ENCODE data around the gene RBPJ.
A peak's percentile ranks its signal among the peaks of the same experiment; 100 is the strongest.
"Not testable (repeated sequence)": the region's sequence is repeated elsewhere in the genome, so short reads cannot be mapped to it uniquely, and the experiment has no call there.

Gene RBPJ

DNA sequence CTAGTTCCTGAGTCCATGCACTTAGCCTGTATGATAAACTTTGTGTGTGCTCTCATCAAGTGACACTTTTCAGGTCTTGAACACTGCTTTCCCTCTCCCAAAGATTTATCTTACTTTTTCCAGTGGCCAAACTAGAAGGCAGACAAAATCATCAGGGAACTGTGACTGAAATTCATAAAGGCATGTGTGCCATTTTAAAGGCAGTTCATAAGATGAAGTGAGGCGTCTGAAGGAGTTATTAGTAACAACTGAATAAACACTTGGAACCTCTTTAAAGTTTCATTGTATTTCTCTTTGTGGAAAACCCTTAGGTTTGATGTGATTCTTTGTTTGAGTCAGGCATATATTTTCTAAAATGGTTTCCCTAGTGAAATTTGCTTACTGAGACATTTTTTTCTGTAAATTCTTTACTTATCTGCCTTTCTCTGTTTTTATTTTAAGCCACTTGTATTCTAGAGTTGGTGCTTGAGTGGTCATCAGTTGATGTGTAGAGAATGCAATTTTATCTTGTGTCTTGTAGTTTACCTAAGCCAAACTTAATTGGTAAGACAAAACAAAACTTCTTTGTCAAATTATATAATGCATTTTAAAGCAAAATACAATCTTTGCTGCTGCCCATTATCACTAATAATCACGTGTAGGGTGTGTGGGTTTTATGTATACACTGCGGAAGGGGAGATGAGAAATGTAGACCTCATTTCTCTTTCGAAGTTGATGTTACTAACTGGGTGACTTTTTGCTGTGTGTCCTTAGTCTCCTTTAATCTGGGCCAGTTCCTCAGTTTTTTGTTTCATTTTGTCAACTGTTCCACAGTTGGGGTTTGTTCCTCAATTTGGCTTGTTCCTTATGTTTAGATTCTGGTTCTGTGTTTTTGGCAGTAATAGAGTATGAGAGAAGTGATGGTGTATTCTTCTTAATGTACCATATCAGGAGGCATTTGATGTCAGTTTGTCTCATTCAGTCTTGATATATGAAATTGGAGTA, 56.8 kb downstream of the RBPJ start:
- no peak for DNase-seq

DNA sequence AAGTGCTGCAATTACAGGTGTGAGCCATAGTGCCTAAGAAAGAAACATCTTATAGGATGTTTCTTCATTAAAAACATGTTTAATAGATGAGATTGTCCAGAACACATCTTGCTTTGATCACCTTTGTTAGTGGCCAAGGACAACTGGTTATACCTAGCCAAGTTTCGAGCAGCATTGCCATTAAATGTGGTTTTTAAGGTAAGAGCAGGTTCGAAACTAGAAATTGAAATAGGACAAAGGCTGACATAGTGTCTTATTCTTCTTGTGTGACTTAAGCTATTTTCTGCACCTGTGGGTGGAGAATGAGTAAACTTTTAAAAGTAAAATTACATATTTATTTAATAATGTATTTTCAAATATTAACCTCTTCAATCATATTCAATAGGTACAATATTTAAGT, 59.0 kb downstream of the RBPJ start:
- no peak for DNase-seq

DNA sequence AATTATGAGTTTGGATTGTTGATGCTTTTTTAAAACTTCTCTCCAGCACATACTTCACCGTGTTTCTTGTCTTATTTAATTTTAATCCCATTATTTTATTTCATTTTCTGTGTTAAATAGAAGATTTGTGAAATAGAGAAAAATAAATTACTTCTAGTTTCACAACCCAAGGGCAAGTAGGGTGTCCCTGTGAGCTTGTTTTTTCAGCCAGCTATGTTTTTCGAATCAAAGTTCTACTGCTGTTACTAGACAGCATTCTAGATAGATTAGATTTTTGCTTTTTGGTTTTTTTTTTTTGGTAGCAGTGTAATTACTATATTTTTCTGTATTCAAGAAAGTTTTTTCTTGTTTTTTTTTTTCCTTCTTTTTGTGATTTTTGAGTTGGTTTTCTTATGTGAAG, 59.9 kb downstream of the RBPJ start:
- DNase-seq: no peak

DNA sequence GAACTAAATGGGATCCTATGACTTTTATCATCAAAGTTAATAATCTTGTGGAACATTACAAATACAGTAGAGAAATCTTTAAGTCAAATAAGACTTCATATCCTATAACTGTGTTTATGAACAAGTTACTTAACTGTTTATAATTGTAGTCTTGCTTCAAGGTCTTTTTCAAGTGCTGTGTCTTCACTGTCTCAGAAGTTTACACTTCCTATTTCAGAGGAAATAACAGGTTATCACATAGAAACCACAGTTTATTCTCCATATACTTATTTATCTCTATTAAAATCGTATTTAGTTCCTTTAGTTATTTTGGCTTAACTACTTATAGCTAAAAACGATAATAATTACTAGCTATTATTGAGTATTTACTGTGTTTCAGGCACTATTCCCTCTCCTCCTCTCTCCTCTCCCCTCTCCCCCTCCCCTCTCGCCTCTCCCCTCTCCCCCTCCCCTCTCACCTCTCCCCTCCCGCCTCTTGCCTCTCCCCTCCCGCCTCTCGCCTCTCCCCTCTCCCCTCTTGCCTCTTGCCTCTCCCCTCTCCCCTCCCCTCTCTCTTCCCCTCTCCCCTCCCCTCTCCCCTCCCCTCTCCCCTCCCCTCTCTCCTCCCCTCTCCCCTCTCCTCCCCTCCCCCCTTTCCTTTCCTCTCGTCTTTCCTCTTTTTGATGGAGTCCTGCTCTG, 63.7 kb downstream of the RBPJ start:
- no peak for DNase-seq

DNA sequence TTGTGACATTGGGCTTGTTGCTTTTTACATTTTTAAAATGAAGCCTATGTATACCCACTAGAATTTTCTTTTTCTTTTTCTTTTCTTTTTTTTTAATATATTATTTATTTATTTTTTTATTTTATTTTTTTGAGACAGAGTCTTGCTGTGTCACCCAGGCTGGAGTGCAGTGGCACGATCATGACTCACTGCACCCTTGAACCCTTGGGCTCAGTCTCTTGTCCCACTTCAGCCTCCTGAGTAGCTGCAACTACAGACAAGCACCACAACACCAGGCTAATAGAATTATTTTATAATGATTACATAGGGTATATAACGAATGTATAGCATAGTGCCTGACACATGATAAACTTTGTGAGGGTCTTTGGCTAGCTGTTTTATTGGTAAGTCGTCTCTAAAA, 64.9 kb downstream of the RBPJ start:
- DNase-seq: no peak

DNA sequence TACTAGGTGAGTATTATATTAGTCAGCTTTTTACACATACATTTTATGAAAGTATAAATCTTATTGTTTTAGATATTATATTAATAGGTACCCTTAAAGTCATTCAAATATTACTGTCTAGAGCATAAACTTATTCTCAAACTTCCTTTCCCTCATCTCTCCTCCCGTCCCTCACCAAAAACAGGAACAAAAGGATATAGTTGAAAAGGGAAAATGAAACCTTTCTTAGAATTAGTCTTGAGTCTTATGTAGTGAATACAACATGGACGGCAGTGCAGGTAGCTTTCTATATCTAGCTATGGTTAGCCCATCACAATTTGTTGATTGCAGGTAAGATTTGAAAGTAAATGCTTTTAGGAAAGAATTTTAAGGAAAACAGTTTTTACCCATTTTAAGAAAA, 65.6 kb downstream of the RBPJ start:
- DNase-seq: no peak

DNA sequence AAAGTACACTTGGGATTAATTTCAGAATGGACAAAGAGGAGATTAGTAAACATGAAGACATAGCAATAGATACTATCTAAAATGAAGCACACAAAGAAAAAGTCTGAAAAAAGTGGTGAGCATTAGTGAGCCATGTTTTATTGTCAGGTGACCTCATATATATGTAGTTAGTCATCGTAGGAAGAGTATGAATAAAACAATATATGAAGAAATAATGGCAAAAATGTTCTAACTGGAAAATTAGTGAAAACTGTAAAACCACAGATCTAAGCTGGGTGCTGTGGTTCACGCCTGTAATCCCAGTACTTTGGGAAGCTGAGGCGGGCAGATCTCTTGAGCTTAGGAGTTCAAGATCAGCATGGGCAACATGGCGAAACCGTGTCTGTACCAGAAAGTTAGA, 67.9 kb downstream of the RBPJ start:
- no peak for DNase-seq

DNA sequence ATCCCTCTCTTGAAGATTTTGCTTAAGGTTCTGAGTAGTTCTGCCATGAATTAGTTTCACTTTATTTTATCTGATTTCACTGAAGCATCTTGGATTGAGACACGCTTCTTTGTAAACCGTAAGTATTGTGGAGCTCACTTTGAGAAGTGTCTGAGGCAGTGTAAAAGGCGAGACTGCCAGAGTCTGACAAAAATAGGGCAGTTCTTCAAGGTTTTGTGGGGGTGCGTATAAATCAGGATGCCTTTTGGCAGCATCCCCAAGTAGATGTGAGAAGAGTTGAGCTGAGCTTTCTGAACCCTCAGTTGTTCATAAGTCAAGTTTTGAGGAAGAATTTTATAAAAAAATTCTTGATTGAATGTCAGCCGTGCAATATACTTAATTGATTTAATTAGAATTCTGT, 76.3 kb downstream of the RBPJ start:
- DNase-seq: no peak

DNA sequence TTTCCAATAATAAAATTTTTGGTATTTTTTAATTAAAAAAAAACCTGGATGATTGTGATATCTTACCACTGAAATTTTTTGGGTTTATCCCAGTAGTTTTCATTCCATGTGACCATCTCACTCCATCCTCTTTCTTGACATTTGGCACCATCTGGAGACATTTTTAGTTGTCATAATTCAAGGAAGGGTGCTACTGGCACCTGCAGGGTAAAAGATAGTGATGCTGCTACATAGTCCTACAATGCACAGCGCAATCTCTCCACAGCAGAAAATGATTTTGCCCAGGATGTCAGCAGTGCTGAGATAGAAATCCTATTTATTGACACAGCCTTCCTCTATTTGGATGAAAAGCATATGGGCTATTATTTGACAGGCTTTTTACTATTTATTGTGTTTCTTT, 79.3 kb downstream of the RBPJ start:
- DNase-seq: no peak

DNA sequence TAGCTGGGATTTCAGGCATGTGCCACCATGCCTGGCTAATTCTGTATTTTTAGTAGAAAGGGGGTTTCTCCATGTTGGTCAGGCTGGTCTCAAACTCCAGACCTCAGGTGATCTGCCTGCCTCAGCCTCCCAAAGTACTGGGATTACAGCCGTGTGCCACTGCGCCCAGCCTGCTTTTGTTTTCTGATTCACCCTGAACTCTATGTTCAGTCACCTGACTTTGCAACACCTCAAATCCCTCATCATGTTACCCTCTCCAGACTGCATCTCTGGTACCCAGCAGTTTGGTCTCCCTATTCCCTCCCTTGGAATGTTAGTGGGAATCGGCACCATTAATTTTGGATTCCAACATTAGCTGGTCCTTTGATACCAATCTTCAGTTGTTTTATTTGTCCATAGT, 81.2 kb downstream of the RBPJ start:
- not testable (repeated sequence) for DNase-seq

DNA sequence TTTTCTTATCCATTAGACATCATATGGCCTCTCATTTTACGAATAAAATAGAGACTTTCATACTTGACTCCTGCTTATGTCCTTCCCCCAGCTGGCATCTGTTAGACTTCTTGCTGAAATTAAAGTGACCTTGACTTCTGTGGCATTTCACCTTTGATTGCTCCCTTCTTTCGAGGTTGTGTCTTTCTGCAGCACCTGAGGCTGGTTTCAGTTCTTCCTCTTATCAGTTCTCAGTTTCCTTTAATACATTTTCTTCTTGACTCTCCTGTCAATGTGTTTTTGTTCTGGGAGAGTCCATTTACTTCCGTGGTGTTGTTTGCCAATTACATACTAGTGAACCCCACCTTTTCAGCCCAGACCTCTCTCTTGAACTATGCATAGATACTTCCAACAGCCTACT, 81.6 kb downstream of the RBPJ start:
- DNase-seq: no peak

DNA sequence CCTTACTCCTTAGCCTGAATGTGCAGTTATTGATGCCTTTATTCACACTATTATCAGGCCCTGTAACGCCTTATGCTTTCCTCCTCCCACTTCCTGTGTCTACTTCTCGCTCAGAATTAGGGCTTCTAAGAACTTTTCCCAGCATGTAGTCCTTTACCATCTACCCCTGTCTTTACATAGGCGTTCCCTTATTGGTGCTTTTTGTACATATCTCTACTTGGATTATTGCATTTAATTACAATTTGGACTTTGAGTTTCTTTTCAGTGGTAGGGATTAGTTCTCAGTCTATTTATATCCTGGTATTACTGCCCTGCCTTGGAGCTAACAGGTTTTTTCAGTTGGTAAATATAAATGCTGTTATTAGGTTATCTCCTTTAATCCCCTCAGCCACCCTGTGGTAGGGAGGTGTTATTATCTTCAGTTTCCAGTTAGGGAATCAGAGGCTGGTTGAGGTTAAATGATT, 84.0 kb downstream of the RBPJ start:
- no peak for DNase-seq

DNA sequence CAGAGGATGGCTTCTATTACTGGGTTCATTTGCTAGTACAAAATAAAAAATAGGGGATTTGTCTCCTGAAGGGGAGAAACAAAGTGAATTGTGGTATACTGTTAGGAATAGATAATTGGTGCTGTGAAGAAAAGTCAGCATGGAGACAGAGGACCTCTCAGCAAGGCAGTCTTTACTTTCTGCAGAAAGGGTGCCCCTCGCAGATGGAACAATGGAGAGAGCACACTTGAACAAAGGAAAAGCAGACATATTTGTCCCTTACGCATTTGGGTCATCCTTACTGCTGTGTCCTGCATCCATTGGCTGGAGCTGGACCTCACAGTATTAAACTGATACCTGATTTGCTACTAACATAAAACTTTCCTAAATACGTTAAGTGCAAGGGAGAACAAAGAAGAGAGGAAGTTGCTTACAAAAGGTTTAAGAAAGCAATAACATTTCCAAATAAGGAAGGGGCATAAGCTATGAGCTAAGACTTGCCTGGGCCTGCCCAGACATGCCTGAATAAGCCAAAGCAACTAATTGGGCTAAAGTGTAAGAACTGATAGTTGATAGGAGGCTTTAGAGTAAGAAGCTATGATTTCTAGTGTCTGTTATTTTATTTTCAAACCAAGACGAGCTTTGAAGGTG, 85.6 kb downstream of the RBPJ start:
- DNase-seq: no peak

DNA sequence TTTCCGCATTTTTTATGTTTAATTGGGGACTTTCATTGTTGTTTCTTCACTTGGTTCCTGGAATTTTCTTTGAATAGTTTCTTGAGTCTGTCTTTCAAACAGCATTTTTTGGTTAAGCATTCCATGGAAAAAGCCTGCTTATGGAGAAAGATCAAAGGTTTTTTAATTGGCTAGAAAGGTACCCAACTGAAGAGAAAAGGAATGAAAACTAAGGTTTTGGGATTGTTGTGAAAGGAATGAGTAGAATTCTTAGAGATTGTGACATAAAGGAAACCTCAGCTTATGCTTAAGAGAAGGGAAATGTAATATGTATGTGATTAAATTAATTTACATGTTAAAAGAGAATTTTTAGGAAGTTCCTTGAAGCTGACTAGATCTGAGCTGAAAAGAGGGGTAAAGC, 86.7 kb downstream of the RBPJ start:
- no peak for DNase-seq

DNA sequence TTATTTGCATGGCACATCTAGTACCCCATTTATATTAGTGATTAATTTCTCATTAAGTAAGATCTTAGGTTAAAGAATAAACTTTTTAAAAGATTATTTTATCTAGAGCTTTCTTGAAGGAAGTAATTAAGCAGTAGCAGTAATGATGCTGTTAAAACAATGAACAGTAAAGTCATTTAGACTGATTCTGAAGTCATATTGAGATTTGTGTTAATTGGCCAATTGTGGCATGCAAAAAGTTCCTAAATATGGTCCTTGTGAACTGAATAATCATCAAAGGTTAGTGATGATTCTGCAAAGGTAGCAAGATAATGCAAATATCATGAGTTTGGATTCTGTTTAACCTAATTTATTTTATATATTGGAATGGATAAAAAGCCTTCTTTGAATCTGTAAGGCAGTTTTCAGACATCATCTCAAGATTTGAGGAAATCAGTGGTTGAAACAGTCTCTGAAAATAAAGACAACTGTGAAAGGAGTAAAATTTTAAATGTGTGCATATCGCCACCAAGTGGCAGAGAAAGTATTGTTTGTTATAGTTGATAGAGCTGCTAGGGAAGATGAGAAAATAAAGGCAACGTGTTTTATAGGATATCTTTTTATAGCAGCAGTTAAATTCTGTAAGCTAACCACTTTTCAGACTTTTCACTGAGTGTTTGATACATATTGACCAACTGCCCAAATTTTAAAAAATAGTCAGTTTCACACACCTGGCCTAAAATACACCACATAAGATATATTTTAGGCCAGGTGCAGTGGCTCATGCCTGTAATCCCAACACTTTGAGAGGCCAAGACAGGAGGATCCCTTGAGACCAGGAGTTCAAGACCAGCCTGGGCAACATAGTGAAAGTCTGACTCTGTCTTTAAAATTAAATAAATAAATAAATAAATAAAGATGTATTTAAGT, 89.8 kb downstream of the RBPJ start:
- peak; percentile 31 for DNase-seq

DNA sequence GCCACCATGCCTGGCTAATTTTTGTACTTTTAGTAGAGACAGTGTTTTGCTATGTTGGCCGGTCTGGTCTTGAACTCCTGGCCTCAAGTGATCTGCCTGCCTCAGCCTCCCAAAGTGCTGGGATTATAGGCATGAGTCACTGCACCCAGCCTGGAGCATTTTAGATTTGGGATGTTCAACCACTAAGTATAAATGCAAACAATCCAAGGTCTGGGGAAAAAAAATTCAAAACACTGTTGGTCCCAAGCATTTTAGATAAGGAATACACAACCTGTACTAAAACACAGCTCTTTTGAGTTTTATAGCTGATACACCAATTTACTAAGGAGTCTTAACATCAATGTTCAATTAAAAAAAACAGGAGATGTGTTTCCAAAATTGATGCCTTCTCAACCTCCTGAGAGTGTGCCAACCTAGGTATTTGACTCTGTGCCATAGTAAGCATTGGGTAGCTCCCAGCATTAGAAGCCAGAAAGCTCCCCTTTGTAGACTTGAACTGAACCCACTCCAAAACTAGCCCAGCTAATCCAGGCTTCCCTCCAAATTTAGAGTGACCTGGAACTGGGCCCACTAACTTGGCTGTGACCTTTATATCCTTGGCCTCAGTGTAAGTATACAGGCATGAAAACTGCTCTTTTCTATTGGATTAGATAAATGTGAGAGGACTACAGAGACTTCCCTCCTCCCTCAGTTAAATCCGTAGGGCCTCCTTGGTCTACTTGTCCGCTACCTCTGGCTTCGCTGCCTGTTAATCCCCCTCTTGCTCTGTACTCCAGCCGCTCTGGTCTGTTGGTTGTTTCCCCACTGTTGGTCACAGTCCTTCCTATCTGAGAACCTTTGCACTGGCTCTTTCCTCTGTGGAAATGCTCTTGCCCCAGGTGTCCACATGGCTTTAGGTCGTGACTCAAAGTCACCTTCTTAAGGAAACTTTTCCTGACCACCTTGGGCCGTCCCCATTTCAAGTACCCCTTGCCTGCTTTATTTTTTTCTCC, 91.9 kb downstream of the RBPJ start:
- DNase-seq: peak; percentile 31

DNA sequence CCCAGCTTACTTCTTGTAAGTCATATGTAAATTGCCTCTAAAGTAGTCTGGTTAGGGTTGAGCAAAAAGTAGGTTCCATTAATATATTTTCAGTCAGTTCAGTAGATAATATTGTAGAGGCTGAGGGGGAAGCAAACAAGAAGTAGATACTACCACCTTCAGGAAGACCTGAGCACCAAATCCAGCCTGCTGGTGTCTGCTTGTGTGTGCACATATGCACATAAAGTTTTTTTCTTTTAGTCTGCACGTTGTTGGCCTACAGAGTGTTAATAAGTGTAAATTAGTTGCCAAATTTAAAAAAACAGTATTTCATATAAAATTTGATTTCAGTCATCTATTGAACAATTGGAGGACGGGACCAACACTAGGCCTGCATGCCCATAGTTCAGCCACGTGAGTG, 92.8 kb downstream of the RBPJ start:
- DNase-seq: no peak

DNA sequence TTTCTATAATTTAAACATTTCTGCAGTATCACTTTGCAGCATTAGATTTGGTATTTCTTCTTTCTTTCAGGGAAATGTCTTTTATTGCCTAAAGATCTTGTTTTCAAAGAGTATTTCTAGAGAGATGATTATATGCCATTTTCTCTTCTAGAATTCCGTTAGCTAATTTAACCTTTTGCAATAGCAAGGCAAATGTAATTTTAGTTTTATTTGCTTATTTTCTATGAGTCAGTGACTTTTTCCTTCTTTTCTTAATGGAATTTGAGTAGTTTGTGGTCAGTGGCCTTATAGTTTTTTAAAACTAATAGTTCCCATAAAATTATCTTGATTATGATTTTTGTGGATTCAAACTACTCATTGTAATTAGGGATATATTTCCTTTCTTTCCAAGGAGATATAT, 97.3 kb downstream of the RBPJ start:
- no peak for DNase-seq

DNA sequence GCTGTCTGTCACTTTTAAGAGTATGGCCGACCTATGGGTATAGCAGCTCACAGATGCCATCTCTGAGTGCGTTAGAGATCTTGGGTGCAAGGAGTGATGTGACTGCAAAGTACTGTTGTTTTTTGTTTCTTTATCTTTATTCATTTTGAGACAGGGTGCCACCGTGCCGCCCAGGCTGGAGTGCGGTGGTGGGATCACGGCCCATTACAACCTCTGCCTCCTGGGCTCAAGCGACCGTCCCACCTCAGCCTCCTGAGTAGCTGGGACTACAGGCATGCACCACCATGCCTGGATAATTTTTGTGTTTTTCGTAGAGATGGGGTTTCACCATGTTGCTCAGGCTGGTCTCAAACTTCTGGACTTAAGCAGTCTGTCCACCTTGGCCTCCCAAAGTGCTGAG, 98.0 kb downstream of the RBPJ start:
- no peak for DNase-seq

DNA sequence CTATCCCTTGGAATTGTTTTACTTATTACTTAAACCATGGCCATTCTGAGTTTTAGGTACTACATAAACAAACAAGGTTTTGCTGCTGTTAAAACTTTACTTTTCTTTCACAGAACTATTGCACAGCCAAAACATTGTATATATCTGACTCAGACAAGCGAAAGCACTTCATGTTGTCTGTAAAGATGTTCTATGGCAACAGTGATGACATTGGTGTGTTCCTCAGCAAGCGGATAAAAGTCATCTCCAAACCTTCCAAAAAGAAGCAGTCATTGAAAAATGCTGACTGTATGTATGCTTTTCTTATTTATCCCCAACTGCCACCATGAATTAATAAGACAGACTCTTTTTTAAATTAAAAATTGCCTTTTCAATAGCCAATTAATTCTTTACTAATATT, 99.6 kb downstream of the RBPJ start:
- no peak for DNase-seq

DNA sequence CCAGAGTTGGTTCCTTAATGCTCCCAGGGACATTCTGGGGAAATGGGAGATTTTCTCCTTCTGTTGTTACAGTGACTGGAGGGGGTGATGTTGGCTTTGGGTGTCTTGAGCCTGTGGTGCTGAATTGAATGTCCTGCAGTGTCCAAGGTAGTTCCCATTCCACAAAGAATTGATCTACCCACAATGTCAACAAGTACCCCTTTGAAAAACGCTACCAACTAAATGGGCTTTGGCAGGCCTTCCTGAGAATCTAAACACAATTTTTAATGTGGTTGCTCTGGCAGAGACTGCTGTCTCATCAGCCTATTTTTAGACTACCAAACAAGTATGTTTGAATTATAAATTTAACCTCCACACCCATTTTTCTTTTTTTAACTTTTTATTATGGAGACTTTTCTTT, 100.1 kb downstream of the RBPJ start:
- peak; percentile 22 for DNase-seq

Data from NCI-H1092 (cell line).